ENCODE data around the gene CARMIL1.

CARMIL1 gene

GRCh38 chr6:25603251-25603650 lies 324.1 kb downstream of the CARMIL1 start:
- no peak for TF ChIP-seq TARDBP (IDR thresholded peaks at IDR 0.05)
- TF ChIP-seq NFRKB (IDR thresholded peaks at IDR 0.05): no peak
- no peak for TF ChIP-seq FOXK2 (IDR thresholded peaks at IDR 0.05)
- no peak for TF ChIP-seq FOXM1 (IDR thresholded peaks at IDR 0.05; ENCODE audit: borderline replicate concordance)
- no peak for TF ChIP-seq SUZ12 (IDR thresholded peaks at IDR 0.05)
- TF ChIP-seq CTBP1 (IDR thresholded peaks at IDR 0.05; ENCODE audit: borderline replicate concordance): no peak
- TF ChIP-seq L3MBTL2 (conservative IDR thresholded peaks at IDR 0.05): no peak
- no peak for TF ChIP-seq ARNT (IDR thresholded peaks at IDR 0.05)
- TF ChIP-seq FOXA1 (IDR thresholded peaks at IDR 0.05): no peak
- no peak for TF ChIP-seq BHLHE40 (IDR thresholded peaks at IDR 0.05; ENCODE audit: borderline replicate concordance)
- TF ChIP-seq PKNOX1 (IDR thresholded peaks at IDR 0.05): no peak
- no peak for TF ChIP-seq ZNF384 (IDR thresholded peaks at IDR 0.05)
- no peak for TF ChIP-seq SP1 (IDR thresholded peaks at IDR 0.05)
- TF ChIP-seq HDGF (IDR thresholded peaks at IDR 0.05; ENCODE audit: borderline replicate concordance): no peak
- TF ChIP-seq ELF4 (IDR thresholded peaks at IDR 0.05): no peak
- no peak for TF ChIP-seq LEF1 (IDR thresholded peaks at IDR 0.05; ENCODE audit: borderline replicate concordance)
- DNase-seq (ENCODE audit: extremely low spot score): no peak
- ChIA-PET CTCF (no interaction called here), POLR2A (no interaction called here)

DNA sequence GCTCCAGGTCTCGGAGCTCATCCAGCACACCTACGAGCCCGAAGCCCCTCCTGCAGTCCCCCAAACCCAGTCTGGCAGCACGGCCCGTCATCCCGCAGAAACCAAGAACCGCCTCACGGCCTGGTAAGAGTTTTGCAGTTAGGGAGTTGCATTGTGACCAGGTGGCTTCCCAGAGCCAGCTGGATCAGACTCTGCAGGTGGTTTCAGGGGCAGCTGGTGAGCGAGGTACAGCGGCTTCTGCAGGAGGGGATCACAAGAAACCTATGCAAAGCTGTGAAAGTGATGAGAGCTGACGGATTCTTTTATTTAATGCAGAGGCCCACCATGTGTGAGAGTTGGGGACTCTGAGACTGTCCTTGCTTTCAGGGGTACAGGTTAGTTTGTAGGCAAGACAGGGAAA lies 327.0 kb downstream of the CARMIL1 start:
- DNase-seq (ENCODE audit: extremely low spot score): no peak

DNA sequence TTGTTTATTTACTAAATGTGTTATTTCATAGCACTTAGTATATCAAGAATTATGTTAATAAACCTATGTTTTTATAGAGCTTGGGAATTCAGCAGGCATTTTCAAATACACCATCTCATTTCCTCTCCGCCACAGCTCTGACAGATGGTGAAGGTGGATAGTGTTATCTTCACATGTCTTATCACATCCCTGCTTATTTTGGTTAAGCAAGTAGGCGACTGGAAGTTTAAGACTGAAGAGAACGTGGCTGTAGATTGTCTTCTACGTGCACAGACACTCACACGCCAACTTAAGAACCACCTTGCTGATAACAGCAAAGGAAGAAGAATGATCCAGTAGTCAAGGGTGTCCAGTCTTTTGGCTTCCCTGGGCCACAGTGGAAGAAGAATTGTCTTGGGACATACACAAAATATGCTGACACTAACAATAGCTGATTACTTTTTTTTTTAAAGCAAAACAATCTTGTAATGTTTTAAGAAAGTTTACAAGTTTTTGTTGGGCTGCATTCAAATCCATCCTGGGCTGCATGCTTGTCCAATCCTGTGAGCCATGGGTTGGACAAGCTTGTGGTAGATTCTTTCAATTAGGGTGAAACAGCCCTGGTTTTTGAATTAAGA lies 329.5 kb downstream of the CARMIL1 start:
- CTCF ChIA-PET: interaction anchor here (0.5 kb wide), 1 partner anchor 345 kb away, joined by 4 read pairs; no protein-coding TSS in a partner anchor
- TF ChIP-seq NFRKB (IDR thresholded peaks at IDR 0.05): no peak
- TF ChIP-seq FOXM1 (IDR thresholded peaks at IDR 0.05; ENCODE audit: borderline replicate concordance): no peak
- TF ChIP-seq ZNF384 (IDR thresholded peaks at IDR 0.05): no peak
- no peak for TF ChIP-seq TARDBP (IDR thresholded peaks at IDR 0.05)
- TF ChIP-seq CTBP1 (IDR thresholded peaks at IDR 0.05; ENCODE audit: borderline replicate concordance): no peak
- TF ChIP-seq L3MBTL2 (conservative IDR thresholded peaks at IDR 0.05): no peak
- POLR2A ChIA-PET: no interaction called here
- DNase-seq (ENCODE audit: extremely low spot score): no peak

More for the DNA sequence above, 327.0 kb downstream of the CARMIL1 start:
- TF ChIP-seq L3MBTL2 (conservative IDR thresholded peaks at IDR 0.05) (no peak), PKNOX1 (IDR thresholded peaks at IDR 0.05) (no peak), LEF1 (IDR thresholded peaks at IDR 0.05; ENCODE audit: borderline replicate concordance) (no peak)
- CTCF ChIA-PET: no interaction called here
- POLR2A ChIA-PET: no interaction called here

- CTCF ChIA-PET: interaction anchor here (0.7 kb wide), 1 partner anchor 220 kb away, joined by 3 read pairs; no protein-coding TSS in a partner anchor
- no peak for DNase-seq (ENCODE audit: extremely low spot score)
- POLR2A ChIA-PET: no interaction called here
- TF ChIP-seq PKNOX1 (IDR thresholded peaks at IDR 0.05): no peak
- TF ChIP-seq L3MBTL2 (conservative IDR thresholded peaks at IDR 0.05): no peak
- no peak for TF ChIP-seq SP1 (IDR thresholded peaks at IDR 0.05)
- no peak for TF ChIP-seq LEF1 (IDR thresholded peaks at IDR 0.05; ENCODE audit: borderline replicate concordance)
These were observed 333.5 kb downstream of the CARMIL1 start for GRCh38 chr6:25612666-25613065.

DNA sequence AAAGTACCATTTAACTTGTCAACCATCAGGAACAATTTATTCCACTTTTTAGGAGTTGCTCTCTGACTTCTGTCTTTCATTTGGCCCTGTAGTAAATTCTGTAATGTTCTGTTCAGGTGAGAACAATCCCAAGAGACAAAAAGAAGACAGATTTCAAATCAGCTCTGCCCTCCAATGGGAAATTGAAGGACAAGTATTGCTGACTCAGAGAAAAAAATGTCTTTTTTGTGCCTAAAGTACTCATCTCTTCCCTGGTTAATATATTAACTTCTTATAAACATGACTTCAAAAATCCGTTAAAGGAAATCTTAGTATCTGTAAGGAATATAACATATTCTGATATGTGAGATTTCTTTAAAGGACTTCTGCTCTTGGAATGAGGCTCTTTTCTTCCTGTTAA lies 334.2 kb downstream of the CARMIL1 start:
- CTCF ChIA-PET: no interaction called here
- POLR2A ChIA-PET: no interaction called here
- TF ChIP-seq ARNT (IDR thresholded peaks at IDR 0.05) (no peak), LEF1 (IDR thresholded peaks at IDR 0.05; ENCODE audit: borderline replicate concordance) (no peak), BHLHE40 (IDR thresholded peaks at IDR 0.05; ENCODE audit: borderline replicate concordance) (no peak), SP1 (IDR thresholded peaks at IDR 0.05) (no peak), FOXK2 (IDR thresholded peaks at IDR 0.05) (no peak), FOXA1 (IDR thresholded peaks at IDR 0.05) (no peak), PKNOX1 (IDR thresholded peaks at IDR 0.05) (no peak), ZNF384 (IDR thresholded peaks at IDR 0.05) (no peak)

GRCh38 chr6:25614052-25614451 lies 334.9 kb downstream of the CARMIL1 start:
- no peak for TF ChIP-seq ELF4 (IDR thresholded peaks at IDR 0.05)
- TF ChIP-seq ARNT (IDR thresholded peaks at IDR 0.05): no peak
- no peak for TF ChIP-seq L3MBTL2 (conservative IDR thresholded peaks at IDR 0.05)
- TF ChIP-seq BHLHE40 (IDR thresholded peaks at IDR 0.05; ENCODE audit: borderline replicate concordance): no peak
- no peak for TF ChIP-seq FOXA1 (IDR thresholded peaks at IDR 0.05)
- TF ChIP-seq FOXK2 (IDR thresholded peaks at IDR 0.05): no peak
- no peak for TF ChIP-seq SP1 (IDR thresholded peaks at IDR 0.05)
- no peak for TF ChIP-seq ZNF384 (IDR thresholded peaks at IDR 0.05)
- no peak for TF ChIP-seq PKNOX1 (IDR thresholded peaks at IDR 0.05)
- no peak for TF ChIP-seq LEF1 (IDR thresholded peaks at IDR 0.05; ENCODE audit: borderline replicate concordance)
- no peak for TF ChIP-seq TARDBP (IDR thresholded peaks at IDR 0.05)
- TF ChIP-seq HDGF (IDR thresholded peaks at IDR 0.05; ENCODE audit: borderline replicate concordance): no peak
- no peak for TF ChIP-seq SUZ12 (IDR thresholded peaks at IDR 0.05)
- TF ChIP-seq CTBP1 (IDR thresholded peaks at IDR 0.05; ENCODE audit: borderline replicate concordance): no peak
- no peak for TF ChIP-seq FOXM1 (IDR thresholded peaks at IDR 0.05; ENCODE audit: borderline replicate concordance)
- no peak for TF ChIP-seq NFRKB (IDR thresholded peaks at IDR 0.05)
- ChIA-PET POLR2A (no interaction called here), CTCF (no interaction called here)
- DNase-seq (ENCODE audit: extremely low spot score): no peak

More for the DNA sequence above, 334.2 kb downstream of the CARMIL1 start:
- no peak for DNase-seq (ENCODE audit: extremely low spot score)

Data from HEK293T (cell line).